ENCODE data around the gene LRRC7.

Gene LRRC7

GRCh38 chr1:69551476-69552324 lies 16.0 kb upstream of the LRRC7 start:
- Histone ChIP-seq H3K4me1 (ENCODE audit: control insufficient read depth, insufficient read depth, low read length) (no peaks in the 10 kb centered on the region), H3K36me3 (ENCODE audit: control insufficient read depth, insufficient read depth, low read length) (no peaks in the 10 kb centered on the region), H3K27me3 (ENCODE audit: control insufficient read depth, insufficient read depth, low read length) (no peaks in the 10 kb centered on the region), H3K4me3 (ENCODE audit: low read length) (no peak overlapping the region), H3K9ac (ENCODE audit: low read length) (no peak overlapping the region), H3K27ac (ENCODE audit: low read depth, low read length) (no peak overlapping the region)

DNA sequence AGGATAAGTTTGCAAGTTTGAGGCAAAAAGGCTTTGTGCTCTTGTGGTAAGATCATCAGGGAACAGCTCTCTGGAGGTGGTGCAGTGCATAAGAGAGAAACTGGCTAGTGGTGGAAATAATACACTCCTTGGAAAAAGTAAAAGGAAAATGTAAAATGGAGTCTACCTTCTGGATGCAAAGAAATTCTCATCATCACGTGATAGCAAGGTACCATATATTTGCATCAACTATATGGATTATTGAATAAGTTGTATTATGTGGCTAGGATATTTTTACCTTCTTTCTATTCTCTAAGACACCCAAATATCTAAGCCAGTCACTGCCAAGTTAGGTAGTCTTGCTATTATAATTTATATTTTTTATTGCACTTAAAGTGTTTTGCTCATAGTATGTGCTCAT lies 14.0 kb upstream of the LRRC7 start:
- Histone ChIP-seq H3K27me3 (ENCODE audit: control insufficient read depth, insufficient read depth, low read length) (no peaks in the 10 kb centered on the region), H3K27ac (ENCODE audit: low read depth, low read length) (no peak overlapping the region), H3K4me3 (ENCODE audit: low read length) (no peak overlapping the region), H3K9ac (ENCODE audit: low read length) (no peak overlapping the region), H3K36me3 (ENCODE audit: control insufficient read depth, insufficient read depth, low read length) (no peaks in the 10 kb centered on the region), H3K4me1 (ENCODE audit: control insufficient read depth, insufficient read depth, low read length) (no peaks in the 10 kb centered on the region)

DNA sequence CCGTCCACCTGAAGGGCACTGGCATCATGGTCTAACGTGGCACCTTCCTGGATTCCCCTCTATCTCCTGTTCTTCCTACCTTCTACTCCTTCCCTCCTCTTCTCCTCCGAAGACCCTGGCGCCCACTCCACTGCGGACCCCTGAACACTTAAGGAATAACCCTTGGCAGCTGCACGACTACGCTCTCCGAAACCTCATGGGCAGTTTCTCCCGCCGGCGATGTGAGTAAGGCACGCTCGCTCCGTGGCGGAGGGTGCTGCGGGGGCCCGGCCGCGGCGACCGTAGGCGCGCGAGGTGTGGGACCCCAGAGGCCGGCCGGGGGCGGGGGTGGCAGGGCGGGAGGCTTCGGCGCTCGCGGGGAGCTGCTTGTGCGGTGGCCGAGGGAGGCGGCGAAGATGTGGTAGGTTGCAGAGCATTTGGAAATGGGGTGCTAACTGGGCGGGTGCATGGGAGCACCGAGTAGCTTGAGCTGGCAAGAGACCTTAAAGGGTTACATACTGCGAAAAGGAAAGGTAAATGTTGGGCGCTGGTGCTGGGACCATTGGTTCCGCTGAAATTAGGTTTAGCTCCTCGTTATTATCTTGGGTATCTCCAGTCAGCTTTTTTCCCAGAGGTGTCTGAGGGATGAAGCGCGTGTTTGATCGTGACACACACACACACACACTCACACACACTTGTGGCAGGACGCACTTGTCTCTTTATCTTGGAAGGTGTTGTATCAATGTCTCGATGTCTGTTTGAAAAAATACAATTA lies 876 bp downstream of the LRRC7 start:
- no peaks in the 10 kb centered on the region for H3K36me3 ChIP-seq (ENCODE audit: control insufficient read depth, insufficient read depth, low read length)
- no peak overlapping the region for H3K9ac ChIP-seq (ENCODE audit: low read length)
- H3K4me3 ChIP-seq (ENCODE audit: low read length) = peak overlapping the region; percentile 73
- peaks cover 6% of the 10 kb centered on the region for H3K27me3 ChIP-seq (ENCODE audit: control insufficient read depth, insufficient read depth, low read length)
- peaks cover 4% of the 10 kb centered on the region for H3K4me1 ChIP-seq (ENCODE audit: control insufficient read depth, insufficient read depth, low read length)
- no peak overlapping the region for H3K27ac ChIP-seq (ENCODE audit: low read depth, low read length)

- peak overlapping the region; percentile 27 for H3K4me3 ChIP-seq (ENCODE audit: low read length)
- H3K9ac ChIP-seq (ENCODE audit: low read length) = no peak overlapping the region
- H3K27ac ChIP-seq (ENCODE audit: low read depth, low read length) = no peak overlapping the region
- no peaks in the 10 kb centered on the region for H3K36me3 ChIP-seq (ENCODE audit: control insufficient read depth, insufficient read depth, low read length)
- peaks cover 4% of the 10 kb centered on the region for H3K4me1 ChIP-seq (ENCODE audit: control insufficient read depth, insufficient read depth, low read length)
- peaks cover 6% of the 10 kb centered on the region for H3K27me3 ChIP-seq (ENCODE audit: control insufficient read depth, insufficient read depth, low read length)
Measured at GRCh38 chr1:69569175-69569541, 1.4 kb downstream of the LRRC7 start.

DNA sequence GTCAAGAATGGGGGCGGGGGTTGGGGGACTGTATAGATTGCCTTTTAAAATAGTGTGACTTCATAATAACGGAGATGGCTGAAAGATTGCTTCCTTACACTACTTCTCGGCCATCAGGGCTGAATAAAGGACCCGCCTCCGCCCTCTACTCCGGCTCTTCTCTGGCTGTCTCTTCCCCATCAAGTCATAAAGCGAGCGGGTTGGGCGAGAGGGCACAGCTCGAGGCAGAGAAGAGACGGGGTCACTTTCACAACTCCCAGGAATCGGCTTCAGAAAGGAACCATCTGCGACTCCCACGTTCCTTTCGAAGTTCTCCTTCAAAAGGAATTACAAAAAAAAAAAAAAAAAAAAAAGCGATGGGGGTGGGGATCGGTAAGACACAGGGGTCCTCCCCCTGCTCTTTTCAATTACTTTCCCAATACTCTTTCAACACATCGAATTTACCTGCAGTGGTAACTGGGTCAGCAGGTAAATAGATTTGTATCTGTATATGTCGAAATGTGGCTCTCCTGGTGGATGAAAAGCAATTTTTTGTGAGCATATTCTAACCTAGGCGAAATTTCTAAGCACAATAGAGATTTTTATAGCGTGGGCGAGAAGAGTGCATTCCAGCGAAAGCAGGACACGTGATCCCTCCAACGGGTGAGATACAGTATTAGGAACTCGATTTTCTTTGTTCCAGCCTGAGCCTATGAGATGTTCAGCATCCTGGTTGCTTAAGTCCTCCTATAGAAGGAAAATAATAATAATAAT lies 2.0 kb downstream of the LRRC7 start:
- H3K9ac ChIP-seq (ENCODE audit: low read length) = no peak overlapping the region

DNA sequence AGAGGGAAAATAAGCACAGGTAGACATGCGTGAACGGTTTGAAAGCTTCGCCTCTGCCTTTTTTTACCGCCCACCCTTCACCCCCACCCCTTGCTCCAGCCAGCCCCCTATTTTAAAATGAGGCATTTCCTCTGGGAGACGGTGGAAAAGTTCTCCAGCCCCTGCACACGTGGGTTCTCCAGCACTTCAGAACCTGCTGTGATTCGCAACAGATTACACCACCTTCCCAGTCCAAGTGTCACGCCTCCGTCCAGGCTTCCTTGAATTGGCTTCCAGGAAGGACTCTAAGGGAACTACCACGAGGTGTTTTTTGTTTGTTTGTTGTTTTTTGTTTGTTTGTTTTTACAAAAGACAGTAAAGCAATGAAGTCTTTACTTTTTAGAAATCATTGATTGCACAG lies 2.6 kb downstream of the LRRC7 start:
- H3K4me1 ChIP-seq (ENCODE audit: control insufficient read depth, insufficient read depth, low read length) = peaks cover 4% of the 10 kb centered on the region
- no peak overlapping the region for H3K9ac ChIP-seq (ENCODE audit: low read length)
- H3K36me3 ChIP-seq (ENCODE audit: control insufficient read depth, insufficient read depth, low read length) = no peaks in the 10 kb centered on the region
- peaks cover 6% of the 10 kb centered on the region for H3K27me3 ChIP-seq (ENCODE audit: control insufficient read depth, insufficient read depth, low read length)
- no peak overlapping the region for H3K27ac ChIP-seq (ENCODE audit: low read depth, low read length)
- no peak overlapping the region for H3K4me3 ChIP-seq (ENCODE audit: low read length)

More for the DNA sequence above, 2.0 kb downstream of the LRRC7 start:
- Histone ChIP-seq H3K4me3 (ENCODE audit: low read length) (peak overlapping the region; percentile 27), H3K36me3 (ENCODE audit: control insufficient read depth, insufficient read depth, low read length) (no peaks in the 10 kb centered on the region), H3K27ac (ENCODE audit: low read depth, low read length) (no peak overlapping the region), H3K4me1 (ENCODE audit: control insufficient read depth, insufficient read depth, low read length) (peaks cover 4% of the 10 kb centered on the region), H3K27me3 (ENCODE audit: control insufficient read depth, insufficient read depth, low read length) (peaks cover 6% of the 10 kb centered on the region)

- Histone ChIP-seq H3K9ac (ENCODE audit: low read length) (no peak overlapping the region), H3K4me3 (ENCODE audit: low read length) (no peak overlapping the region), H3K27me3 (ENCODE audit: control insufficient read depth, insufficient read depth, low read length) (peaks cover 6% of the 10 kb centered on the region), H3K36me3 (ENCODE audit: control insufficient read depth, insufficient read depth, low read length) (no peaks in the 10 kb centered on the region), H3K27ac (ENCODE audit: low read depth, low read length) (no peak overlapping the region), H3K4me1 (ENCODE audit: control insufficient read depth, insufficient read depth, low read length) (peaks cover 4% of the 10 kb centered on the region)
Measured at GRCh38 chr1:69572921-69573320, 5.2 kb downstream of the LRRC7 start.

DNA sequence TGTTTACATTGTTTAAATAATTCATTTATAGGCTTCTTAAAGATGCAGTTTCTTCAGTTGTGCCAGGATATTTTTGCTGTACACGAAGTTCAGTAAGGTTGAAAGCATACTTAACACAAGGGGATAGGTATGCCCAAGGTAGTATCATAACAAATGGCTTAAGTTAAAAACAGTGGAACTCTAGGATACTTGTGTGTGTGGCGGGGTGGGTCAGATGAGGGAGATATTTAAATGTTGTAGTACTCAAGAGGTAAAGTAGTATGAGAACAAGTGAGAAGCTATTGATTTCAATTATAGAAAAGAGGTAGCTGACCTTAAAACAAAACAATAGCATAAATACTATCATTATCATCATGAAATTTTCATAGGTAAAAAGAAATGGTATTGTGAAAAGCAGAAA lies 6.2 kb downstream of the LRRC7 start:
- H3K27ac ChIP-seq (ENCODE audit: low read depth, low read length) = no peak overlapping the region
- no peaks in the 10 kb centered on the region for H3K4me1 ChIP-seq (ENCODE audit: control insufficient read depth, insufficient read depth, low read length)
- H3K9ac ChIP-seq (ENCODE audit: low read length) = no peak overlapping the region
- H3K36me3 ChIP-seq (ENCODE audit: control insufficient read depth, insufficient read depth, low read length) = no peaks in the 10 kb centered on the region
- peaks cover 6% of the 10 kb centered on the region for H3K27me3 ChIP-seq (ENCODE audit: control insufficient read depth, insufficient read depth, low read length)
- H3K4me3 ChIP-seq (ENCODE audit: low read length) = no peak overlapping the region

DNA sequence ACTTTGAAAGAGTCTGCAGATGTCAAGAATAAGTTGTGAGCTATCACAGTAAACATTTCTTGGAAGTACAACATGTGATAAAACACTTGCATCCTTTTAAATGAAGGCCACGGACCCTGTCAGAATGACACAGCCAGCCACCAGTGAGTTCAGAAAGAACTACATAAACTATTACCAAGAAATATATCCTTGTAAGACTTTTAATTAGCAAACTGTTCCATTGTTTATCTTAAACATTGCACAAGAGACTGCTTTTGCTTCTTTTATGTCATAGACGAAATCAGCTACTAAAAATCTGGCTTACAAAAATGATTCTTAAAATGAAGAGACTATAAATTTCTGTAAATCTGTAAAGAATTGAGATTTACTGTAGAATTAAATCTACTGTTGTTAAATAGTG lies 17.9 kb downstream of the LRRC7 start:
- H3K36me3 ChIP-seq (ENCODE audit: control insufficient read depth, insufficient read depth, low read length) = no peaks in the 10 kb centered on the region
- no peak overlapping the region for H3K4me3 ChIP-seq (ENCODE audit: low read length)
- H3K27ac ChIP-seq (ENCODE audit: low read depth, low read length) = no peak overlapping the region
- H3K9ac ChIP-seq (ENCODE audit: low read length) = no peak overlapping the region
- no peaks in the 10 kb centered on the region for H3K4me1 ChIP-seq (ENCODE audit: control insufficient read depth, insufficient read depth, low read length)
- no peaks in the 10 kb centered on the region for H3K27me3 ChIP-seq (ENCODE audit: control insufficient read depth, insufficient read depth, low read length)

DNA sequence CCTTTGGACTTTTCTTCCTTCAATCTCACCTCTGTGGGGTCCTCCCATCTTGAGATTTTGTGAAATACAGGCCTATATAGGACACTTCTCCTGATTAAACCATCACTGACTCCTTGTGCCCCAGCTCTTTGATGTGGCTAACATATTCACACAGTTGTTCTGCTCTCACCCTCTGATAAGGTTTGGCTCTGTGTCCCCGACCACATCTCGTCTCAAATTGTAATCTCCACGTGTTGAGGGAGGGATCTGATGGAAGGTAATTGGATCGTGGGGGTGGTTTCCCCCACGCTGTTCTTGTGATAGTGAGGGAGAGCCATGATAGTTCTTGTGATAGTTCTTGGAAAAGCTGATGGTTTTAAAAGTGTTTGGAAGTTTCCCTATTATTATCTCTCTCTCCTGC lies 19.7 kb downstream of the LRRC7 start:
- no peaks in the 10 kb centered on the region for H3K4me1 ChIP-seq (ENCODE audit: control insufficient read depth, insufficient read depth, low read length)

GRCh38 chr1:69589799-69590198 lies 22.1 kb downstream of the LRRC7 start:
- H3K4me3 ChIP-seq (ENCODE audit: low read length) = no peak overlapping the region
- H3K27me3 ChIP-seq (ENCODE audit: control insufficient read depth, insufficient read depth, low read length) = no peaks in the 10 kb centered on the region
- H3K36me3 ChIP-seq (ENCODE audit: control insufficient read depth, insufficient read depth, low read length) = no peaks in the 10 kb centered on the region
- H3K27ac ChIP-seq (ENCODE audit: low read depth, low read length) = no peak overlapping the region
- H3K9ac ChIP-seq (ENCODE audit: low read length) = no peak overlapping the region
- no peaks in the 10 kb centered on the region for H3K4me1 ChIP-seq (ENCODE audit: control insufficient read depth, insufficient read depth, low read length)

More for the DNA sequence above, 19.7 kb downstream of the LRRC7 start:
- H3K4me3 ChIP-seq (ENCODE audit: low read length) = no peak overlapping the region
- no peak overlapping the region for H3K27ac ChIP-seq (ENCODE audit: low read depth, low read length)
- no peaks in the 10 kb centered on the region for H3K27me3 ChIP-seq (ENCODE audit: control insufficient read depth, insufficient read depth, low read length)
- no peak overlapping the region for H3K9ac ChIP-seq (ENCODE audit: low read length)
- no peaks in the 10 kb centered on the region for H3K36me3 ChIP-seq (ENCODE audit: control insufficient read depth, insufficient read depth, low read length)

GRCh38 chr1:69592341-69592740 lies 24.6 kb downstream of the LRRC7 start:
- H3K27me3 ChIP-seq (ENCODE audit: control insufficient read depth, insufficient read depth, low read length) = no peaks in the 10 kb centered on the region
- no peaks in the 10 kb centered on the region for H3K4me1 ChIP-seq (ENCODE audit: control insufficient read depth, insufficient read depth, low read length)
- no peak overlapping the region for H3K4me3 ChIP-seq (ENCODE audit: low read length)
- no peak overlapping the region for H3K9ac ChIP-seq (ENCODE audit: low read length)
- H3K36me3 ChIP-seq (ENCODE audit: control insufficient read depth, insufficient read depth, low read length) = no peaks in the 10 kb centered on the region
- H3K27ac ChIP-seq (ENCODE audit: low read depth, low read length) = no peak overlapping the region
